Measurements from ENCODE around the gene TCEAL5.
A peak's percentile ranks its signal among the peaks of the same experiment; 100 is the strongest.
"Not testable (repeated sequence)": the region's sequence is repeated elsewhere in the genome, so short reads cannot be mapped to it uniquely, and the experiment has no call there.

Gene TCEAL5, protein sequence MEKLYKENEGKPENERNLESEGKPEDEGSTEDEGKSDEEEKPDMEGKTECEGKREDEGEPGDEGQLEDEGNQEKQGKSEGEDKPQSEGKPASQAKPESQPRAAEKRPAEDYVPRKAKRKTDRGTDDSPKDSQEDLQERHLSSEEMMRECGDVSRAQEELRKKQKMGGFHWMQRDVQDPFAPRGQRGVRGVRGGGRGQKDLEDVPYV
- 0 reads per million in 2 donors for total RNA-seq

DNA sequence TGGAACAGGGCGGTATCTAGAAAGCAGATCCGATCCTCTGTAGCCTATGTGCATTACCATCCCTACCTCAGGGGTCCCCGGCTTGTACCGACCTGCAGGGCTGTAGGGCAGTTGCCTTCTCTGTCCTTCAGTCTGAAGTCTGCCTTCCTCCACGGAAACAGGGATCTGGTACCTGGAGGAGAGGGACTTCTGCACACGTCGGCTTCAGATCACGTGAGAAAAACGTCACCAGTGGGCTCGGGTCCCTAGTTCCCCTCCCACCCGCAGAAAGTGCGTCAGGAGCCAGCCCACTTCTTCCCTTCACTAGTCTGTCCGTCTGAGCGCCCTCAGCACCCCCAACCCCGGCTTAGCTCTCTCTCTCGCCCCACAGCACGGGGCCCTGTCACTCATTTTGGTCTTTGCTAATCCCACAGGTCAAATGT is at the start of gene TCEAL5:
TCEAL5 (minus strand) TSS at position 170 of the 422 bp plus-strand sequence. CDS start 2,187 bp downstream, outside the sequence.
- no peak for DNase-seq

DNA sequence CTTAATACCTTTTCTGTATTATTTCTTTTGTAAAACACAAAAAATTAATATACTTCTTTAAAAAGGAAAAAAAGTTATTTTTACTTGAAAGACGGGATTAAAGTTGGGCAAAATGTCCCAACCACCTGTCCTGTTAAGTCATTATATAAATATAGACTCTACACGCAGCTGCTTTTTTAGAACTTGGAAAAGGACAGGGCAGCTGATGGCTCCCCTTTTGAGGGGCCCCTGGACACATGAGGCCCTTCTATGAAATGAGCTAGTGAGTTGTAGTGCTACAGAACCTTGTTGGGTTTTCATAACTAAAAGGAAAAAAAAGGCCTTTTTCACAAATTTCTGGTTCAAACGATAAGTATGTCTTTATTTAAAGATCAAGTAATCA is 34.8 kb upstream of the TCEAL5 start:
- no peak for DNase-seq

DNA sequence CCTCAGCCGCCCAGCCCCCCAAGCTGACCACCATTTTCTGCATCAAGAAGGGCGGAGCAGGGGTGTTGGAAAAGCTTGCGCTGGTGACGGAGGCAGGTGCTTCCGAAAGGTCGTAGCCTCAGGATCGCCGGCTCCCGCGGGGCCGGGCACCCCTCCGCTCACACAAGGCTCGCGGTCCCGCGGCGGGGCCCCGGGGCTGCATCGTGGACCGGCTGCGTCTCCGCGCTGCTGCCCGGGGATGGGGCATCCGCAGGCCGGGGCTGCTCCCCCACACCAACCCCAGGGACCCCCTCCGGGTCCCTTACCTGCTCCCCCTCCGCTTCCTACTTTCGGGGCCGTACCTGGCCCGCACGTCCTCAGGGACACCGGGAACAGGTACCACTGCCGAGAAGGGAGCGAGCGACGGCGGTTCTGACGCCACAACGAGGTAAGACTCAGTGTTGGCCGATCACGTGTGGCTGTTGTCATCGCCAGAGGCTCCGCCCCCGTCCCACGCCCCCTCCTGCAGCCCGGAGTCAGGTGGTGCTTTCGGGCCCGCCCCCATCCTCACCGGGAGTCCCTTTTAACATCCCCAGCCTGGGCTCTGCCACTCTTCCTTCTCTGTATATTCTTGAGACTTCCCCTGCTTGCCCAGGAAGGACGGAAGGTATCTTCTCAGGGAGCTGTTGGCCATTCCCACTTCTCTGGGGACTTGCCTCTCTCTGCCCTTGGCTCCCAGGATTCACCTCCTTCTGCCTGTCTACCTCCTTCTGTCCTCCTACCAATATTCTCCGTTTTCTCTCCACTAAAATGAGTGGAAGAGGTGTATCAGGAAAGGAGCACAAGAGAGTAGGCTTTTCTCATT is 34.2 kb upstream of the TCEAL5 start, which contains the start of gene BEX2:
BEX2 (minus strand) TSS at position 436 of the 844 bp plus-strand sequence. CDS start 1,014 bp downstream, outside the sequence.
- peak; percentile 60 to 88 (median 72) for DNase-seq

DNA sequence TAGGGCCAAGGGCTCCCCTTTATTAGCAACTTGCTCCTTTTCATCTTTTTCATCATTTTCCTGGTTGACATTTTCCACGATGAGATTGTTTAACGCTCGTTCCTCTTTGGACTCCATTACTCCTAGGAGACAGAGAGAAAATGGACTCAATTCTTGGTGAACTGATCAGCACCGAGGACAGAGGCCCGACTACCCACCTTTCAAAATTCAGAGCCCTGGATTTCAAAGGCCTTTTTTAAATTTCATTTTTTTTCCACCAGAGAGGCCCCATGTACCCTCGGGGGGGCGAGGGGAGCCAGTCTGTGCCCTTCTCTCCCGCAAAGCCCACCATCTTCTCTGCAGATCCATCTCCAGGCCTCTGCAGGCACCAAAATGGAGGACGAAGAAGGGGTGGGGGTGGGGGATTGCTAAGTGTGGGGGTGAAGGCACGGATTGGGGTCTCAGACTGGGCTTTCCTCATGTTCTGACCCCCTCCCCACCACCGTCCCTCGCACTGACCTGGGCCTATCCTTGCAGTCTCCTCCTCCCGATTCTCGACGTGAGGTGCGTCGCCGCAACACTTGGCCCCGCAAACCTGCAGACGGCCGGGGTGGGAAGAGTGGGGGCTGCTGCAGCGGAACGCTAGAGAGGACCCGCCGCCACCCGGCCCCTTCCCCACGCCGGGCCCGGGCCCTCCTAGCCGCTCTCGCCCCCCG is 33.5 kb upstream of the TCEAL5 start:
- peak in 1 of 5 experiments; percentile 3 for DNase-seq

DNA sequence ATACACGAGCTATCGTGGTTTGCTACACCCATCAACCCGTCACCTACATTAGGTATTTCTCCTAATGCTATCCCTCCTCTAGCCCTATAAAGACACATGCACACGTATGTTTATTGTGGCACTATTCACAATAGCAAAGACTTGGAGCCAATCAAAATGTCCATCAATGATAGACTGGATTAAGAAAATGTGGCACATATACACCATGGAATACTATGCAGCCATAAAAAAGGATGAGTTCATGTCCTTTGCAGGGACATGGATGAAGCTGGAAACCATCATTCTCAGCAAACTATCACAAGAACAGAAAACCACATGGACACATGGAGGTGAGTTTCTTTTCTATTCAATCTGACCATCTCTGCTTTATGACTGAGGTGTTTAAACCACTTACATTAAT is 29.1 kb upstream of the TCEAL5 start:
- not testable (repeated sequence) for DNase-seq

DNA sequence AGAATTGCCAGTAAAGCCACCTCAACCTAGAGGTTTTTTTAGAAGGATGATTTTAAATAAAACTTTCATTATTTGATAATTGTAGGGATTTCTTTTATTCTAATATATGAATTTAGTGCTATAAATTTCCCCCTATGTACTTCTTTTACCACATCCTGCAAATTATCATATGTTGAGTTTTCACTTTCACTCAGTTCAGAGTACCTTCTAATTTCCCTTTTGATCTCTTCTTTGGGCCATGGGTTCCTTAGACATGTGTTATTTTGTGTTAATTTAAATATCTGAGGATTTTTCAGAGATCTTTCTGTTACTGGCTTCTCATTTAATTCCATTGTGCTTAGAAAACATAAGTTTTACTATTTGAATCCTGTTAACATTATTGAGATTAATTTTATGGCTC is 28.2 kb upstream of the TCEAL5 start:
- DNase-seq: peak in 1 of 5 experiments; percentile 3

DNA sequence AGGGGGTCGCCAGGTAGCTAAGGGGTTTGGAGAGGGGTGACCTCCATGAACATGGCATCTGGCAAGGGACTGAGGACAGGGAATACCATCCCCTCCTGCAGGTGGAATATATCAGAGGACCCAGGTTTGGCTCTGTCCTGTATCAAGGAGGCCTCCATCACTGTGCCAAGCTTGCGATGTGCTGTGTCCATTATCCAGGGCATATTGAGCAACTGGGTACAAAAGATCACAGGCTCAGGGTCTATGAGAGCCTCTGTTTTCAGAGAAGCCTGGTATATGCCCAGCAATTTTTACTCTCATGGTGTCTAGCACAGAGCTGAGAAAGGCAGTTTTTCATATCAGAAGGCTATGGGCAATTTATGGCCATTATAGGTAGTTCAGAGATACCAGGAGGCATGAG is 16.6 kb upstream of the TCEAL5 start:
- DNase-seq: no peak

DNA sequence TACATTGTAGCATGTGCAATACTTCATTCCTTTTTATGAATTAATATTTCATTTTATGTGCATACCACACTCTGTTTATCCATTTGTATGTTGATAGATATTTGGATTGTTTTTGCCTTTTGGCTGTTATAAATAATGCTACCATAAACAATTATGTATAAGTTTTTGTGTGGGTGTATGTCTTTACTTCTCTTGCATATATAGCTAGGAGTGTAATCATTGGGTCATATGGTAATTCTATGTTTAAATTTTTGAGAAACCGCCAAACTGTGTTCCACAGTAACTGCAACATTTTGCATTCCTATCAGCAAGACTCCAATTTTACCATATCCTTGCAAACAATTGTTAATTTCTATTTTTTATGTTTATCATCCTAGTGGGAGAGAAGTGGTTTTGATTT is 3.1 kb upstream of the TCEAL5 start:
- DNase-seq: no peak

DNA sequence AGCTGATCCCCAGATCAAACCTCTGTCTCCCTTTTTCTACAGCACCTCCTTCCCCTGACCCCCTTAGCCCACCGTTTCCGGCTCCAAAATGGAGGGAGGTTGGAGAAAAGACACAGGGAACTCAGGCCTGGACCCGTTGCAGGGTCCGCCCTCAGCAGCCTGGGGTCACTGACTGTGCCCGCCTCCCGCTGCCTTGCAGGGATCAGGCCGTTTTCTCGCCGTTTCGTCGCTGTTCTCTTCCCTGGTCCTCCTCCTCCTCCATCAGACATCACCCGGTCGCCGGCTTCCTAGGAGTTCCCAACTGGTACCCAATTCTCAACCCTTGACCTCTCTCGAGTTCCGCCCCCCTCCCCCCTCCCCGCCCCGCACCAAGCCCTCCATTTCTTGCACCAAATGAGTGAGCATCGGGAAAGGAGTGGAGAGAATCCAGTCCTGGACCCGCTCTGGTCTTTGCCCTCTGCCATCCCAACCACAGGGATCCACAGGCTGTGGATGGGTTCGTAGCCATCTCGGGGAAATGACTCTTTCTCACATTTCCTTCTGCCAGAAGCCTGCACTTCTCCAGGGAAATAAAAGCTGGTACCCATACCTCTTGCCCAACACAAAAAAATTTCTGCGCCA is 493 bp downstream of the TCEAL5 start:
- DNase-seq: no peak

DNA sequence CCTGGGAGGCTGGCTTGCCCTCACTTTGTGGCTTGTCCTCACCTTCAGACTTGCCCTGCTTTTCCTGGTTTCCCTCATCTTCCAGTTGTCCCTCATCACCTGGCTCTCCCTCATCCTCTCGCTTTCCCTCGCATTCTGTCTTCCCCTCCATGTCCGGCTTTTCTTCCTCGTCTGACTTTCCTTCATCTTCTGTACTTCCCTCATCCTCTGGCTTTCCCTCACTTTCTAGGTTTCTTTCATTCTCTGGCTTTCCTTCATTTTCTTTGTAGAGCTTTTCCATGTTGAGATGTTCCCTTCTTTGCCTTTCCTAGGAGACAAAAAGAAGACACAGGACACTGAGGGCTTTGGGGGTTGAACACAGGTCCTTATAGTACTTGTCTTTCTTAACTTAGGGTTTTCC is 2.3 kb downstream of the TCEAL5 start:
- no peak for DNase-seq

DNA sequence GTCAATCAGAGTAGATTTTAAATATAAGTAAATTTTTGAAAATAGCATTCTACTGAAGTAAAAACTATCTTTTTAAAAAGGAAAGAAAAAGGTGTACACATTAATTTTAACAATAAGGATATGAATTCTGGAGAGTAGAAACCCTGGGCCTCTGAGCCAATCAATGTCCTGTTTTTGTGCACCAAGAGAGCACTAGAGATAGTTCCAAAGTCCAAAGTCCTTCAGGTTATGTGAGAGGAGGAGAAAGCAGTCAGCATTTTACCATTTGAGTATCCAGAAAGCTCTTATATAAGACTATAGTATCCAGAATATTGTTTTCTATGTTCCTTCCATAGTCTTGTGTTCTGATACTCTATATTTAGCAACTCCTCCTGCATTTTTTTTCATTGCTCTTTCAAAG is 18.3 kb downstream of the TCEAL5 start:
- no peak for DNase-seq

DNA sequence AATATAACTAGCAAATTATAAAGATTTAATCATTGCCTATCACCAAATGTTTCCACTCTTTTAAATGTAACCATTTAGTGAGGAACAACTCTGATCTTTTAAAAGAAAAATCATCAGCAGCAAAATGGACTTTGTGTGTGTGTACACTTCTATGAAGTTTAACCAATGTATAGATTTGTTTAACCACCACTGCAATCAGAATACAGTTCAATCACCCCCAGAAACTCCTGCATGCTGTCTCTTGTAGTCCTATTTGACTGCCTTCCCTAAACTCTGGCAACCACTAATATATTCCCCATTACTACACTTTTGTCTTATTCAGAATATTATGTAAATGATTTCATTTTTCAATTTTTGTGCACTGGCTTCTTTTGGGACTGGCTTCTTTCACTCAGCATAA is 19.9 kb downstream of the TCEAL5 start:
- DNase-seq: no peak

DNA sequence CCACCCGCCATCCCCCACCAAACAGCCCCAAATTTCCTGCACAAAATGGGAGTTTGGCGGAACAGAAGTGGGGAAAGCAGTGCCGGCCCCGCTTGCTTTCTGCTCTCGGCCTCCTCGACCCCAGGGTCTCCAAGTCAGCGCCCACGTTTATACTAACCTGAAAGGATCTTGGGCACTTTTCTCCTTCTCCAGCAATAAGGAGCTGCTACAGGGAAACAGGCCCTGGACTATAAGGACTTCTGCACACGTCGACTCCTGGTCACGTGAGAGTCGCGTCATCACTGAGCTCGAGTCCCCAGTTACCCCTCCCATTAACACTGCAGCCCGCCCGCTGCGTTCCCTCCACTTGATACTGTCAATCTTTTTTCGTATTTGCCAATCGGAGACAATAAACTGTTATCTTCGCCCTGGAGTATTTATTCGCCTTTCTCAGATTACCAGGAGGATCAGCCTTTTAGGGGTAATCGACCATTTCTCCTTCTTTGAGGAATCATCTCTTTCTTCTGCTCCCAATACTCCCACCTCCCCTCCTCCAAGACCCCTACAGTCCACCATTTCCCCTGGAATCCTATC is 21.5 kb downstream of the TCEAL5 start, which contains the start of gene TCEAL8:
TCEAL8 (minus strand) TSS at position 235 of the 573 bp plus-strand sequence. CDS start 1,176 bp downstream, outside the sequence.
- DNase-seq: peak; percentile 13 to 85 (median 47)

DNA sequence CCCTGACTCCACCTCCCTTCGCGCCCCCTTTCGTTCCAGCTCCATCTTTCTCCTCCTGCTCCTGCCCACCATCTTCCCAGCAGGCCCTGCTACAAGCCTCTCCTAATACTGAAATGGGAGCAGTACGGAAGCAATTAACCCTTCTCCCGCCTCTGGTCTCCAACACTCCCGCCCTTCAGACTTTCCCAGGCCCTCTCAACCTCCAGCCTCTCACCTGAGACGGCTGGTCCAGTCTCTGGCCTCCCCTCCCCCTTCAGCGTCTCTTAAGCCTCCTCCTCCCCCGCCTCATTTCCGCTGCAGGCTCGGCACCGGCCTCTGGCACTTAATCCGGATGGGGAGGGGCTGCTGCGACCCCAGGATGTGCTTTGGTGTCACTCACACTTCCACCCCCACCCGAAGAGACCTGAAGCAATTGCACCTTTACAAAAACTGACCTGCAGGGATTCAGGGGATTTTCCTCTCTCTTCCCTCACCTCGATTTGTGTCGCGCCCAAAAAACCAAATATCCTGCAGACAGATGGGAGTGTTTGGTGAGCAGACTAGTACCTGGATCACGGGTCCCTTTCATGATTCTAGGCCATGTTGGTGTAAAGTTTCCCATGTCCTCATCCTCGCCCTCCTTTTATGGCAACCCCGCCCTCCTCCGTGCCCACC is 22.3 kb downstream of the TCEAL5 start:
- peak in 2 of 5 experiments; percentile 19 to 61 for DNase-seq

DNA sequence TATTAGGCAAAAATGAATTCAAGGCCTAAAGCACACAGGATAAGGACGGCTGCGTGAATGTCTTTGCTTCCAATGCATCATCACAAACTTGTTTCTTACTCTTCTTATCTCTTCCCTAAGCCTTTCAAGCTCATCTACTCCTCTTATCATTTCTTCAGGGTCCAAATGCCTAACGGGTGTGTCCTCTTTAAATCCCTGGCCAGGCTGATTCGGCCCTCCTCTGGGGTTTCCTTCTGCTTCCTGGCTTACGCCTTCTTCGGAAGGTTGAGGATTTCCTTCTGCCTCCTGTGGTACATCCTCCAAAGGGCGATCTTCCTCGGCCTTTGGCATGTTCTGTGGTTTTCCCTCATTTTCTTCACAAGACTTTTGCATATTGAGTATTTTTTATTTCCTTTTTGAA is 22.9 kb downstream of the TCEAL5 start:
- DNase-seq: no peak

DNA sequence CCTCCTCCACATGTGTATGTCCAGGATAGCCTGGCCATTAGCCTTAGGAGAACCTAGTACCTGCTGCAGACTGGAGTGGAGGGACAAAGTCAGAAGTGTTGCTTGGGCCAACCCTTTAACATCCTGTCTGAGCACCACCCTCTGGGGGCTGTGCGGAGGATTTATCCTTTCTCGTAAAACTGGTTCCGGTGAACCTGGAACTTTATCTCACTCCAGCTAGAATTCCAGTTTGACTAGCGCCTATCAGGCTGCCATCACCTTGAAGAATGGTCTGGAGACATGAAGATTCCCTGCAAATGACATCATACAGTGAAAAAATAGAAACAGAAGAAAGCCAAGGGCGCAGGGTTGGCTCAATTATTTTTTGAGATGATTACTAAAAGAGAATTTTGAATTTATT is 25.6 kb downstream of the TCEAL5 start:
- DNase-seq: no peak

DNA sequence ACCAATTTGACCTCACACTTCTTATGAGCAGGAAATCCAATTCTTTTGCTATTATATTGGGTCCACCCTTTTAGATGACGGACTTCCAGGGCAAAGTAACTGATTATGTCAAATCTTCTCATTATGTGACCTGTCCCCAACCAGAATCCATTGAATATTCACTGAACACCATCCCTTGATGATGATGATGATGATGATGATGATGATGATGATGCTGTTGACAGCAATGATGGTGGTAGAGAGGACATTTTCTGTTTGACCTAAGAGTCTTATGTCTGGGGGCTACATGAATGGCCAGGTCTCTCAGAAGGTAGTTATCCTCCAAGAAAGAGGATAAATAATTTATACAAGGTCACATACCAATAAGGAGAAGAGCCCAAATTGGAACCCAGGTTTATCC is 26.7 kb downstream of the TCEAL5 start:
- no peak for DNase-seq

DNA sequence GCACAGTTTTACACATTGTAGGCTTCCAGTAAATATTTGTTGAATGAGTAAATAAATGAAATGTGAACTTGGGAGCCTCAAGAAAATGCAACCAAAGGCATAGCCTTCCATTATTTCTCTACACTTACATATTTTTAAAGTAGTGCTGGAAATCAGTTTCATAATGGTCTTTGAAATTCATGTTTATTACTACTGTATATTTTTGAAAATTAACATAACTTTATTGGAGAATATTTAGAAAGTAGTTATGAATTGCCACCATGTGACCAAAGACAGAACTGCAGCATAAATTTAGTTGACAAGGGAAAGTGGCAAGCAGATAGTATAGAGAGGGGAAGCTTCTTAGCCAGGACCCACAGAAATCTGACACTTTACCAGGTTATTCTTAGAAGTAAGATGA is 28.0 kb downstream of the TCEAL5 start:
- DNase-seq: peak in 1 of 5 experiments; percentile 28

DNA sequence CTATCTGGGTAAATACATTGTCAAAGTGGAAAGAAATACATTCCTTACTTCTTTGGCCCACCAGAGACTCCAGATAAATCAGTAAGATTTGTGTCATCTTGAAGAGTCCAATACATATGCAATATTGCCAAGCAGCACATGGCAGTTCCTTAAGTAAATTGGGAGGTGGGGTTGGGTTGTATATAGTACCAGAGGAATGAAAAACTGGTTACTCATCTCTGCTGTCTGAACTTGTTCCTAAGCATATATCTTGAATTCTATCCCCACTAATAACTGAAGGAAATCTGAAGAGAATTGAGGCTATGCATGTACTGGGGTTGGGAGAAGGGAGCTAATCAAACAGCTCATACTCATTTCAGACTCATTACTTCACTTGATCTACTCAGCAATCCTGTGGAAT is 36.4 kb downstream of the TCEAL5 start:
- no peak for DNase-seq

DNA sequence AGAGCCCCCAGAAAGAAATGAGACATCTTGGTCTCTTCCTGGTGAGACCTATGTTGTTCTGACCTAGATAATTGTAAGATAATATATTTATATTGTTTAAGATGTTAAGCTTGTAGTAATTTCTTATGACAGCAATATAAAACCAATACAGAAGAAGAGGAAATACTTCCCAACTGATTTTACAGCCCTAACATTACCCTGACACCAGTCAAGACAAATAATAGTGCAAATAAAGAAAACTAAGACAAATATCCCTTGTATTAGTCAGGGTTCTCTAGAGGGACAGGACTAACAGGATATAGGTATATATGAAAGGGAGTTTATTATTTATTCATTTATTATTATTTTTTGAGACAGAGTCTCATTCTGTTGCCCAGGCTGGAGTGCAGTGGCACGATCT is 40.3 kb downstream of the TCEAL5 start:
- no peak for DNase-seq

DNA sequence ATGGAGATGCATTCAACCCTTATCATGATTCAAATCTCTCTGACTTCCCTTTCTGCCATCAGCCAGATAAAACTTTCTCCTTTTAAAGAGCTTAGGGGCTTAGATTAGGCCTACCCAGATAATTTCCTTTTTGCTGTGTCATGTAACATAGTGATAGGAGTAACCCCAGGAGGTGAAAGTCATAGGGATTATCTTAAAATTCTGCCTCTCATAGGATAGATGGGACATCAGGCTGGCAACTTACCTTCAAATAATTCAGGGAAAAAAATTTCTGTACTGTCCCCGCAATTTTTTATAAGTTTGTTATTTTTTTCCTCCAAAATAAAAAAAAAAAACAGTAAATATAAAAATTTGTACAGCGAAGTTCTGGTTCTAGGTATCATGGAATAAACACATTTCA is 40.9 kb downstream of the TCEAL5 start:
- DNase-seq: not testable (repeated sequence)

DNA sequence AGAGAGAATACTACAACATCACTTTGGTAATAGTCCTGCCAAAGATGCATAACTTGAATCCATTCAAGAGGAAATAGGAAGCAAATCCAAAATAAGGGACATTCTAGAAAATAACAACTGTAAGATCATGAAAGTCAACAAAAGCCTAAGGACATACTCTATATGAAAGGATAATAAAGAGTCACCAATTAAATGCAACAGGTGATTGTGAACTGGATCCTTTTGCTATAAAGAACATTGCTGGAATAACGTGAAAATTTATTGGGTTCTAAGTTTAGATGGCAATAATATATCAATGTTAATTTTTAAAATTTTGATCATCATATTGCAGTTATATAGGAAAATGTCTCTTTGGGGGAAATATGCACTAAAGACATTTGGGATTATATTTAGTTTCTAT is 41.7 kb downstream of the TCEAL5 start:
- no peak for DNase-seq
